Activated T-cell treated with anti-CD3 and anti-CD28 coated beads for 4 hours (primary cell): ENCODE data around the gene SLC25A11.
"Not testable (repeated sequence)": the region's sequence is repeated elsewhere in the genome, so short reads cannot be mapped to it uniquely, and the experiment has no call there.

Experiments used
- DNase-seq: peaks from one replicate; pipeline ENCODE4 v3.0.0-alpha.2; 2020

The SLC25A11 gene

GRCh38 chr17:4945176-4945943 is 5.5 kb upstream of the SLC25A11 start:
- DNase-seq = peak; percentile 84

DNA sequence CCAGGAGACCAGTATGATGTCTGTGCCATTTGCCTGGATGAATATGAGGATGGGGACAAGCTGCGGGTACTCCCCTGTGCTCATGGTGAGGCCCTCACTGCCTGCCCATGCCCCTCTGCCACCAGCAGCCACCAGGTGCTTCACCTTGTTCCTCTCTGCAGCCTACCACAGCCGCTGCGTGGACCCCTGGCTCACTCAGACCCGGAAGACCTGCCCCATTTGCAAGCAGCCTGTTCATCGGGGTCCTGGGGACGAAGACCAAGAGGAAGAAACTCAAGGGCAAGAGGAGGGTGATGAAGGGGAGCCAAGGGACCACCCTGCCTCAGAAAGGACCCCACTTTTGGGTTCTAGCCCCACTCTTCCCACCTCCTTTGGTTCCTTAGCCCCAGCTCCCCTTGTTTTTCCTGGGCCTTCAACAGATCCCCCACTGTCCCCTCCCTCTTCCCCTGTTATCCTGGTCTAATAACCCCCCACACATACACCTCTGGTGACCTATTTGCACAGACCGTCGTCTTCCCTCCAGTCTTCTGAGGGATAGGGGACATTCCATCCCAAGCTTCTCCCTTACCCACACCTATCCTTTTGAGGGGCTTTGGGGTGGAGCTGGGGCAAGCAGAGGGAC is 4.8 kb upstream of the SLC25A11 start:
- no peak for DNase-seq

DNA sequence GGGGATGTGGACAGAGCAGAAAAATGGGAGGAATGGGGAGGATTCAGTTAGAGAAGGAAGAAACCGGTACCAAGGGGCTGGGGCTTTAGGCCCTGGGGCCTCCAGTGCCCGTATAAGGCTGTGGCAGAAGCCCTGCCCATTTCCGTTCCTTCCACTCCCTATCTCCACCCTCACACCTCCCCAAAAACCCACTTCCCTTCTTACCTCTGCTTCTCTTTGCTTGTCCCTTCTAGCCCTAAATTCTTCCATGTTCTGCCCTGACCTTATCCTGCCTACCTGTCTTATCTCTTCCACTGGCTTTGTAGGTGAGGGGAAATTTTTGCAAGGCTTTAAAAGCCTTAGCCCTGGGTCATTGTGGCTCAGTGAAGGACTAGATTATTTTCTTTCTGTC is 4.3 kb upstream of the SLC25A11 start:
- no peak for DNase-seq

DNA sequence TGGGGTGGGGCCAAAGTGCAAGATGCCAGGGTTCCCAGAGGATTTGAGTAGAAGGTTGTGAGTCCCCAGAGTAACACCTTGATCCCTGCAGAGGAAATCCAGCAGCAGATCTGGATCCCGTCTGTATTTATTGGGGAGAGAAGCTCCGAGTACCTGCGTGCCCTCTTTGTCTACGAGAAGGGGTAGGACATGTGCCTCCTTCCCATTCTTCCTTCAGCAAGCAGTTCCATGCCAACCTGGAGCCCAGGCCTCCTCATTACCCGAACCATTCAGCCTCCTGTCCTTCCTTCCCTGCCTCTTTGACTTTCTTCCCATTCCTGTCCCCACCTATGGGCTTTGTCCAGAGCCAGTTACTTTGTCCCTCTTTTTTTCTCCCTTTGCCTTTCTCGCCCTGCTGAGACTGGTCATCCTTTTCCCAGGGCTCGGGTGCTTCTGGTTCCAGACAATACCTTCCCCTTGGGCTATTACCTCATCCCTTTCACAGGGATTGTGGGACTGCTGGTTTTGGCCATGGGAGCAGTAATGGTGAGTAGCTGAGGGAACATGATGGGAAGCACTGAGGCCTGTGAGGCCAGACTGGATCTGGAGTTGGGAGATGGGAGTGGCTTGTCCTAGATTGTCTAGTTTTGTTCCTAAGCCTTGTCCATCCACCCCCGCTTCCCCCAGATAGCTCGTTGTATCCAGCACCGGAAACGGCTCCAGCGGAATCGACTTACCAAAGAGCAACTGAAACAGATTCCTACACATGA is 3.1 kb upstream of the SLC25A11 start:
- DNase-seq = no peak

DNA sequence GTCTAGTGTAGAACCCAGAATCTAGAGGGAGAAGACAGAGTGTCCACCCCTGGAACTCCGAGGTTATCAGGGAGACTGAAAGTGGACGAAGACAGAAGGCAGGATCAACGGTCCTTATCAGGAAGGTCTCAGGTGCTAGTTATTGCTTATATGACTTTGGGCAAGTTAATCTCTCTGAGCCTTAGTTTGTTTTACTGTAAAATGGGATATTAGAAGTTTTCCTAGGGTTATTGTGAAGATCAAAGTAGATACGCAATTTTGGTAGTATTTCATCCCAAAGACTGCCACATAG is 1.4 kb upstream of the SLC25A11 start:
- no peak for DNase-seq

DNA sequence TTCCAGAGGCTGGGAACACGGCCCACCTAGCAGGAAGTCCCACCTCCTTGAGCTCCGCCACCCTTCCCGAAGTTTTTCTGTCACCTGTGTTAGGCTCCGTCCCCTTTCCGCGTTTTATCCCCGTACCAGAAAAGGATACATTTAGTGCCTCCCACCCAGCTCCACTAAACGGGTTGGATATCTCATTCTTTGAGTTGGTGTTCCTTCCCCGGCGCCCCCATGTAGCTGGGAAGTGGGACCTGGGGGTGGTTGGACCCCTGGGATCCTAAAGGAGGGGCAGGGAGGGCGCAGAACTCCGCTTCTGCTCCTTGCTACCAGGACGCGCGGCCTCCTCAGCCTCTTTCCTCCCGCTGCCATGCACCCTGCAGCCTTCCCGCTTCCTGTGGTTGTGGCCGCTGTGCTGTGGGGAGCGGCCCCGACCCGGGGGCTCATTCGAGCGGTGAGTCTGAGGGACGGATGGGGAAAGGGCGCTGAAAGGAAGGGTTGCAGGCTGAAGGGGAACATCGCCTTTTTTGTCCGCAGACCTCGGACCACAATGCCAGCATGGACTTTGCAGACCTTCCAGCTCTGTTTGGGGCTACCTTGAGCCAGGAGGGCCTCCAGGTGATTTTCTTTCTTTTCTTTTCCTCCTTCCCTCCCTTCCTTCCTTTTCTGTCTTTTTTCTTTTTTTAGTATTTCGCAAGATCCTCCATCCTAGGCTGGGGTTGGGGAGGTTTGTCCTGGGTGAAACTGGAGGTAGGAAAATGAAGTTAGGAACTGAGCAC is 891 bp upstream of the SLC25A11 start:
- no peak for DNase-seq

GRCh38 chr17:4939546-4939795 is 375 bp downstream of the SLC25A11 start:
- DNase-seq = no peak

- no peak for DNase-seq
These were observed 929 bp downstream of the SLC25A11 start for GRCh38 chr17:4938688-4939545.

DNA sequence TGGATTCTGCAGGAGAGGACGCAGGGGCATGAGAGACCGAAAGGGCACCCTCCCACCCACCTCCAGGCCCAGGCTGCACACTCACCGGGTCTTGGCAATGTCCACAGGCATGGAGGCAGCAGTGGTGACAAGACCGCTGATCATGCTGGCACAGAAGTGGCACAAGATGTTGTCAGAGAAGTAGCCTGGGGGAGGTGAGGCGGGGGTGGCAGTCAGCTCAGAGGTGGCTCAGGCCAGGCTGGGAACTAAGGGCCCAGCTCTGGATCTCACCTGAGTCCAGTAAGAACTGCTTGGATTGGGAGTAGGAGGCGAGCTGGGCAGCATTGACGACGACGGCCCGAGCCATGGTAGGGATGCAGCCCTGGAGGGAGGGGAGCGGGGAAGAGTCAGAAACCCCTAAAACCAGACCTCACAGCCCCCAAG is 1.8 kb downstream of the SLC25A11 start:
- no peak for DNase-seq

GRCh38 chr17:4937553-4937952 is 2.3 kb downstream of the SLC25A11 start:
- DNase-seq = no peak

- no peak for DNase-seq
These were observed 3.4 kb downstream of the SLC25A11 start for GRCh38 chr17:4936436-4936835.

- no peak for DNase-seq
These were observed 4.2 kb downstream of the SLC25A11 start for GRCh38 chr17:4935650-4936049.

DNA sequence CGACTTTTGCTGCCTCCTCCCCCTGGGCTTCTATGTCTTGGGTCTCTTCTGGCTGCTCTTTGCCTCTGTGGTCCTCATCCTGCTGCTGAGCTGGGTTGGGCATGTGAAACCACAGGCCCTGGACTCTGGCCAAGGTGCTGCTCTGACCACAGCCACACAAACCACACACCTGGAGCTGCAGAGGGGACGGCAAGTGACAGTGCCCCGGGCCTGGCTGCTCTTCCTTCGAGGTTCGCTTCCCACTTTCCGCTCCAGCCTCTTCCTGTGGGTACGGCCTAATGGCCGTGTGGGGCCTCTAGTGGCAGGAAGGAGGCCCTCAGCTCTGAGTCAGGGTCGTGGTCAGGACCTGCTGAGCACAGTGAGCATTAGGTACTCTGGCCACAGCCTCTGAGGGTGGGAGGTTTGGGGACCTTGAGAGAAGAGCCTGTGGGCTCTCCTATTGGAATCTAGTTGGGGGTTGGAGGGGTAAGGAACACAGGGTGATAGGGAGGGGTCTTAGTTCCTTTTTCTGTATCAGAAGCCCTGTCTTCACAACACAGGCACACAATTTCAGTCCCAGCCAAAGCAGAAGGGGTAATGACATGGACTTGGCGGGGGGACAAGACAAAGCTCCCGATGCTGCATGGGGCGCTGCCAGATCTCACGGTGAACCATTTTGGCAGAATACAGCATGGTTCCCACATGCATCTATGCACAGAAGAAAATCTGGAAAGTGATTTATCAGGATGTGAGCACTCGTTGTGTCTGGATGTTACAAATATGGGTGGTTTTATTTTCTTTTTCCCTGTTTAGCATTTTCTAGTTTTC is 5.5 kb downstream of the SLC25A11 start:
- no peak for DNase-seq

DNA sequence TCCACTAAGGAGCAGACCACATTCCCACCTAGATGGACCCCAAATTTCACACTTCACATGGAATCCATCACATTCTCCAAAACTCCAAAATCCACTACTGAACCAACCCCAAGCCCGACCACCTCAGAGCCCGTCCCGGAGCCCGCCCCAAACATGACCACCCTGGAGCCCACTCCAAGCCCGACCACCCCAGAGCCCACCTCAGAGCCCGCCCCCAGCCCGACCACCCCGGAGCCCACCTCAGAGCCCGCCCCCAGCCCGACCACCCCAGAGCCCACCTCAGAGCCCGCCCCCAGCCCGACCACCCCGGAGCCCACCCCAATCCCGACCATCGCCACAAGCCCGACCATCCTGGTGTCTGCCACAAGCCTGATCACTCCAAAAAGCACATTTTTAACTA is 6.2 kb downstream of the SLC25A11 start:
- DNase-seq = no peak

DNA sequence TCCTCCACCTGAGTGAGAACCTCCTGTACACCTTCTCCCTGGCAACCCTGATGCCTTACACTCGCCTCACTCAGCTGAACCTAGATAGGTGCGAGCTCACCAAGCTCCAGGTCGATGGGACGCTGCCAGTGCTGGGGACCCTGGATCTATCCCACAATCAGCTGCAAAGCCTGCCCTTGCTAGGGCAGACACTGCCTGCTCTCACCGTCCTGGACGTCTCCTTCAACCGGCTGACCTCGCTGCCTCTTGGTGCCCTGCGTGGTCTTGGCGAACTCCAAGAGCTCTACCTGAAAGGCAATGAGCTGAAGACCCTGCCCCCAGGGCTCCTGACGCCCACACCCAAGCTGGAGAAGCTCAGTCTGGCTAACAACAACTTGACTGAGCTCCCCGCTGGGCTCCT is 7.1 kb downstream of the SLC25A11 start:
- no peak for DNase-seq

DNA sequence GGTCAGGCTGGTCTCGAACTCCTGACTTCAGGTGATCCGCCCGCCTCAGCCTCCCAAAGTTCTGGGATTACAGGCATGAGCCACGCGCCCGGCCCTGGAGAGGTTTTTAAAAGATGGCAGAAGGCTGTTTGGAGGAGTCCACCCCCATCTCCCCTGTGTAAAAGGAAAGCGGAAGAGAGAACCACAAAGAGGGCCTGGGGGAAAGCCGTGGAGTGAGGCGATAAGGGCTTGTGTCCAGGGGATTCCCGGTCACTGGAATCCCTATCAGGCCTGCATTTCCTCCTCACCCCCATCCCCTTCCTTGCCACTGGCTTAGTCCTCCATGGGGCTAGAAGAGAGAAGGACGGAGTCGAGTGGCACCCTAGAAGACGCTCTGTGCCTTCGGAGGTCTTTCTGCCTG is 7.9 kb downstream of the SLC25A11 start, which contains the start of gene GP1BA:
Gene GP1BA, plus strand, starts transcription at position 315 of the 400 bp plus-strand sequence. CDS start 328 bp downstream, outside the sequence.
- DNase-seq = no peak

- DNase-seq = no peak
These were observed 11.0 kb downstream of the SLC25A11 start for GRCh38 chr17:4928881-4929280.

GRCh38 chr17:4926577-4927335 is 13.1 kb downstream of the SLC25A11 start:
- not testable (repeated sequence) for DNase-seq

DNA sequence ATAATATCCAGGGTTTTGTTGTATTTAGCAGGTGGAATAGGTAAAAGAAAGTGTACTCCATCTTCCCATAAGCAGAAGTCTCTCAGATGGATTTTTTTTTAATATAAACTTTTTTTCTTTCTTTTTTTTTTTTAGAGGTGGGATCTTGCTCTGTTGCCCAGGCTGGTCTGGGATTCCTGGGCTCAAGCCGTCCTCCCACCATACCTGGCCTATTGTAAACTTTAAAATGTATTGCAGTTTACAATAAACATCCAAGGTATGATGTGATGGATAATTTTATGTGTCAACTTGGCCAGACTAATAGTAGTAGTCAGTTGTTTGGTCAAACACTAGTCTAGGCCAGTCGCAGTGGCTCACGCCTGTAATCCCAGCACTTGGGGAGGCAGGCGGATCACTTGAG is 18.5 kb downstream of the SLC25A11 start:
- no peak for DNase-seq

GRCh38 chr17:4920351-4921048 is 19.3 kb downstream of the SLC25A11 start:
- no peak for DNase-seq
